DMS 273 treated with DMSO at 0.1 percent for 48 hours (cell line): ENCODE measurements around the gene SCG5.

Experiments used
- DNase-seq: peaks from one replicate; lab custom pipeline; 2025; lab: John Stamatoyannopoulos, UW

Gene SCG5

GRCh38 chr15:32659340-32660155 lies 18.0 kb downstream of the SCG5 start:
- DNase-seq: no peak

GRCh38 chr15:32663671-32664070 lies 22.2 kb downstream of the SCG5 start:
- DNase-seq: no peak

- DNase-seq: no peak
Measured at GRCh38 chr15:32664796-32665195, 23.3 kb downstream of the SCG5 start.

GRCh38 chr15:32667321-32667720 lies 25.8 kb downstream of the SCG5 start:
- no peak for DNase-seq

- DNase-seq: no peak
Measured at GRCh38 chr15:32668942-32669341, 27.4 kb downstream of the SCG5 start.

- DNase-seq: no peak
Measured at GRCh38 chr15:32669896-32670611, 28.5 kb downstream of the SCG5 start.

- no peak for DNase-seq
Measured at GRCh38 chr15:32670623-32671022, 29.1 kb downstream of the SCG5 start.

GRCh38 chr15:32671339-32672325 lies 30.1 kb downstream of the SCG5 start:
- DNase-seq: no peak

- no peak for DNase-seq
Measured at GRCh38 chr15:32674681-32675080, 33.2 kb downstream of the SCG5 start.

GRCh38 chr15:32675466-32675865 lies 34.0 kb downstream of the SCG5 start:
- no peak for DNase-seq

GRCh38 chr15:32676169-32676568 lies 34.7 kb downstream of the SCG5 start:
- DNase-seq: no peak

- no peak for DNase-seq
Measured at GRCh38 chr15:32677238-32677750, 35.8 kb downstream of the SCG5 start.

GRCh38 chr15:32679298-32679690 lies 37.8 kb downstream of the SCG5 start:
- DNase-seq: no peak

- DNase-seq: no peak
Measured at GRCh38 chr15:32682569-32682968, 41.1 kb downstream of the SCG5 start.

GRCh38 chr15:32682977-32683630 lies 41.6 kb downstream of the SCG5 start:
- no peak for DNase-seq

- no peak for DNase-seq
Measured at GRCh38 chr15:32683906-32684584, 42.5 kb downstream of the SCG5 start.

GRCh38 chr15:32685576-32685975 lies 44.1 kb downstream of the SCG5 start:
- no peak for DNase-seq

GRCh38 chr15:32687556-32687955 lies 46.0 kb downstream of the SCG5 start:
- DNase-seq: no peak

GRCh38 chr15:32688151-32688639 lies 46.7 kb downstream of the SCG5 start:
- DNase-seq: no peak

GRCh38 chr15:32690941-32691688 lies 49.6 kb downstream of the SCG5 start:
- DNase-seq: no peak
